Coronary artery (tissue), 2 donors: Measurements from ENCODE around the gene IGDCC3.
A peak's percentile ranks its signal among the peaks of the same experiment; 100 is the strongest.
"Not testable (repeated sequence)": the region's sequence is repeated elsewhere in the genome, so short reads cannot be mapped to it uniquely, and the experiment has no call there.

Experiments
- DNase-seq: peaks from one replicate; pipeline ENCODE4 v3.0.0-alpha.2; 2017; ENCODE audit warnings: low spot score
- H3K27ac ChIP-seq, 2 donors: fragments of 200-600 bp; sonication (generic); one replicate each; pipeline ENCODE4 v1.5.1; 2016 to 2019
- H3K4me3 ChIP-seq: fragments of 200-600 bp; sonication (generic); 2 replicates; pipeline ENCODE4 v1.5.1; 2016; ENCODE audit warnings: mild to moderate bottlenecking, moderate library complexity
- CTCF ChIP-seq: fragments of 200-600 bp; sonication (generic); IDR thresholded peaks from one replicate; pipeline ENCODE4 v1.5.1; 2019; ENCODE audit warnings: antibody characterized with exemption

Gene IGDCC3

GRCh38 chr15:65354835-65355172, 23.0 kb downstream of the IGDCC3 start:
- peak overlapping the region; percentile 73 for H3K4me3 ChIP-seq
- DNase-seq = no peak
- H3K27ac ChIP-seq = no peak overlapping the region
- TF ChIP-seq CTCF = no peak

- H3K4me3 ChIP-seq, DNase-seq, H3K27ac ChIP-seq: not testable (repeated sequence)
Measured at GRCh38 chr15:65351972-65352371, 25.8 kb downstream of the IGDCC3 start.

GRCh38 chr15:65349338-65349737, 28.5 kb downstream of the IGDCC3 start:
- DNase-seq = no peak
- H3K27ac ChIP-seq = no peak overlapping the region
- no peak for TF ChIP-seq CTCF
- H3K4me3 ChIP-seq = no peak overlapping the region

GRCh38 chr15:65347756-65348155, 30.0 kb downstream of the IGDCC3 start:
- not testable (repeated sequence) for H3K27ac ChIP-seq, H3K4me3 ChIP-seq, DNase-seq

GRCh38 chr15:65346856-65347598, 30.8 kb downstream of the IGDCC3 start:
- no peak for DNase-seq
- TF ChIP-seq CTCF = no peak
- H3K27ac ChIP-seq = no peak overlapping the region
- H3K4me3 ChIP-seq = no peak overlapping the region

GRCh38 chr15:65344914-65345275, 32.9 kb downstream of the IGDCC3 start:
- H3K4me3 ChIP-seq = no peak overlapping the region
- DNase-seq = no peak
- no peak for TF ChIP-seq CTCF
- no peak overlapping the region for H3K27ac ChIP-seq

- DNase-seq = no peak
- Histone ChIP-seq H3K4me3 (no peak overlapping the region), H3K27ac (no peak overlapping the region)
- no peak for TF ChIP-seq CTCF
Measured at GRCh38 chr15:65344214-65344913, 33.4 kb downstream of the IGDCC3 start.

- DNase-seq = no peak
- no peak for TF ChIP-seq CTCF
- no peak overlapping the region for H3K27ac ChIP-seq
- no peak overlapping the region for H3K4me3 ChIP-seq
Measured at GRCh38 chr15:65343374-65343981, 34.3 kb downstream of the IGDCC3 start.
